NCI-H69 (cell line): ENCODE measurements around the gene ANO7.

Experiments used
- DNase-seq: peaks from one replicate; lab custom pipeline; 2025; lab: John Stamatoyannopoulos, UW

ANO7 gene, protein sequence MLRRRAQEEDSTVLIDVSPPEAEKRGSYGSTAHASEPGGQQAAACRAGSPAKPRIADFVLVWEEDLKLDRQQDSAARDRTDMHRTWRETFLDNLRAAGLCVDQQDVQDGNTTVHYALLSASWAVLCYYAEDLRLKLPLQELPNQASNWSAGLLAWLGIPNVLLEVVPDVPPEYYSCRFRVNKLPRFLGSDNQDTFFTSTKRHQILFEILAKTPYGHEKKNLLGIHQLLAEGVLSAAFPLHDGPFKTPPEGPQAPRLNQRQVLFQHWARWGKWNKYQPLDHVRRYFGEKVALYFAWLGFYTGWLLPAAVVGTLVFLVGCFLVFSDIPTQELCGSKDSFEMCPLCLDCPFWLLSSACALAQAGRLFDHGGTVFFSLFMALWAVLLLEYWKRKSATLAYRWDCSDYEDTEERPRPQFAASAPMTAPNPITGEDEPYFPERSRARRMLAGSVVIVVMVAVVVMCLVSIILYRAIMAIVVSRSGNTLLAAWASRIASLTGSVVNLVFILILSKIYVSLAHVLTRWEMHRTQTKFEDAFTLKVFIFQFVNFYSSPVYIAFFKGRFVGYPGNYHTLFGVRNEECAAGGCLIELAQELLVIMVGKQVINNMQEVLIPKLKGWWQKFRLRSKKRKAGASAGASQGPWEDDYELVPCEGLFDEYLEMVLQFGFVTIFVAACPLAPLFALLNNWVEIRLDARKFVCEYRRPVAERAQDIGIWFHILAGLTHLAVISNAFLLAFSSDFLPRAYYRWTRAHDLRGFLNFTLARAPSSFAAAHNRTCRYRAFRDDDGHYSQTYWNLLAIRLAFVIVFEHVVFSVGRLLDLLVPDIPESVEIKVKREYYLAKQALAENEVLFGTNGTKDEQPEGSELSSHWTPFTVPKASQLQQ

GRCh38 chr2:241188361-241189092 lies at the start of gene ANO7:
TSS of gene ANO7 (plus strand) at chr2:241188677. CDS start at chr2:241190064, 1,387 bp downstream.
- peak; percentile 62 for DNase-seq

DNA sequence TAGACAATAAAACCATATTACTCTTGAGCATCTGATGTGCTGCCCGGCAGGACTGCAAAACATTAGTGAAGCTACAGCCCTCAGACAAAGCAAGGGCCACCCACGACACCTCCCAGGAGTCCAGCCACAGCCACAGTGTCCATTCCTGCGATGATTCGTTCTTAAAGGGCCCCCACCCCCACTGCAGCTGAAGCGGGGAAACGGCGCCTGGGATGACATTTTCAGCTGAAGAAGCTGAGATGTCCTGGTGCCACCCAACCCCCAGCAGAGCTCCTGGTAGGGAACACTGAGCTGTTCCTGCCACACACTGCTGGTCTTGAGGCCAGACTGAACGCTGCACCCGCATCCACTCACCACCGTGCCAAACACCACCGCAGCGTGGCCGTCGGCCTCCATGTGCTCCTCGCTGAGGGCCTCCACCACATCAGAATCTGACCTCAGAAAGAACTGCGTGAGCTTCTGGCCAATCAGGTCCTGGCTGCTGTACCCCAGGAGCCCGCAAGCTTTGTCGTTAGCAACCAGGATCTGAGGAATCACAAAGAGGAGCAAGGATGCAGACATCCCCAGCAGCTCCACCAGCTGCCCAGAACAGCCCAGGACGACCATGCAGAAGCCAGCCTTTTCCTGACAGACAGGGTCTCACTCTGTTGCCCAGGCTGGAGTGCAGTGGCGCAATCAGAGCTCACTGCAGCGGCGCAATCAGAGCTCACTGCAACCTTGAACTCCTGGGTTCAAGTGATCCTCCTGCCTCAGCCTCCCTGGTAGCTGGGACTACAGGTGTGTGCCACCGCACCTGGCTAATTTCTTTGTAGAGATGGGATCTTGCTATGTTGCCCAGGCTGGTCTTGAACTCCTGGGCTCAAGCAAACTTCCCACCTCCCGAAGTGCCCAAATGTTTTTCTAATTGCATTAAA lies 48.7 kb upstream of the ANO7 start:
- DNase-seq = no peak

GRCh38 chr2:241140445-241140840 lies 48.0 kb upstream of the ANO7 start:
- no peak for DNase-seq

- DNase-seq = no peak
Measured at GRCh38 chr2:241141214-241141770, 47.2 kb upstream of the ANO7 start.

- no peak for DNase-seq
Measured at GRCh38 chr2:241142063-241142462, 46.4 kb upstream of the ANO7 start.

GRCh38 chr2:241142593-241142992 lies 45.9 kb upstream of the ANO7 start:
- no peak for DNase-seq

DNA sequence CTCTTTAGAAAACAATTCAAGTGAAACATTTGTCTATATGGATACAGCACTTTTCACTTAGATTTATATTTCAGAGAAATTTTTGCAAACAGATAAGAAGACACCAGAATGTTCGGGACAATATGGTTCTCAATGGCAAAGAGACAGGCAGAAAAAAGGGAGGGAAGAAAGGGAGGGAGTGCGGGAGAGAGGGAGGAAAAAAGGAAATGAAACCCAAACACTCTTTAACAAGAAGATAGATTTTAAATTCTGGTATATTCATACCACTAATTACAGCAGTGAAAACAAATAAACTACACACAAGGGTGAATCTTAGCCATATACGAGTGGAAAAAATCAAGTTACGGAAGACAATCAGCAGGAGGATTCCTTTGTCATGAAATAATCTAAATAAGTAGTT lies 42.2 kb upstream of the ANO7 start:
- no peak for DNase-seq

GRCh38 chr2:241147336-241147735 lies 41.1 kb upstream of the ANO7 start:
- no peak for DNase-seq

GRCh38 chr2:241148239-241148638 lies 40.2 kb upstream of the ANO7 start:
- peak; percentile 10 for DNase-seq

- DNase-seq = peak; percentile 97
Measured at GRCh38 chr2:241148891-241149674, 39.4 kb upstream of the ANO7 start, which contains the start of gene PASK. TSS of gene PASK (minus strand) at chr2:241149472. CDS start at chr2:241143032, 6,440 bp downstream.

GRCh38 chr2:241149675-241149924 lies 38.9 kb upstream of the ANO7 start:
- no peak for DNase-seq

DNA sequence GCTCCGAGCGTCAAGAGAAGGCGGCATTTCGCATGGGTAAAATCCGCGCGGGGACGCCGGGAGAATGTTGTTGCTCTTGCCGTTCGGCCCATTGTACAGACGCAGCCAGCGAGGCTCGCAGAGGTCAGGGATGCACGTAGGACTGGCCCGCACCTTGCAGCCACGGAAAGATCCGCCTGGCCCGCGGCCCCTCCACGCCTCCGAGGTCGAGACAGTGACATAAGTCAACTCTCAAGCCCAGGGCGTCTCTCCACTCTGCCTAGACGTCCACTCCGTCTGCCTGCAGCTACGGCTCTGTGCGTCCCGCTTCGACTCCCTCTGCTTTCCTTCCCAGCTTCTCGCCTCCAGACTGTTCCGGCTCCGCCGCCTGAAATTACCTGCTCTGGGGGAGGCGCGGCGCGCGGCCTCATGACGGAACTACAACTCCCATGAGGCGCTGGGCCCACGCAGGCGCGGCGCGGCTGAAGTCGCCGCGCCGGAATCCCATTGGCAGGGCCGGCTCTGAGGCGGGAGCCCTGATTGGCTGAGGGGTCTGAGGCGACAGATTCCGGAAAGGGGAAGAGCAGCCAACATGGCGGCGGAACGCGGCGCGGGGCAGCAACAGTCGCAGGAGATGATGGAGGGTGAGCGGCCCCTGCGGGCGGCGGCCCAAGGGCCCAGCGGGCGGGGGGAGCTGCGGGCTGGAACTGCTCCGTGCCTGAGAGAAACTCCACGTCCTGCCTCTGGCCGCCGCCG lies 38.4 kb upstream of the ANO7 start, which contains the start of gene PPP1R7:
Gene PPP1R7, plus strand, starts transcription at position 543 of the 735 bp plus-strand sequence. Its CDS starts 29 bp downstream, at position 572.
- DNase-seq = peak; percentile 96

GRCh38 chr2:241150660-241151530 lies 37.6 kb upstream of the ANO7 start:
- DNase-seq = peak; percentile 26

- DNase-seq = no peak
Measured at GRCh38 chr2:241151934-241152660, 36.4 kb upstream of the ANO7 start.

DNA sequence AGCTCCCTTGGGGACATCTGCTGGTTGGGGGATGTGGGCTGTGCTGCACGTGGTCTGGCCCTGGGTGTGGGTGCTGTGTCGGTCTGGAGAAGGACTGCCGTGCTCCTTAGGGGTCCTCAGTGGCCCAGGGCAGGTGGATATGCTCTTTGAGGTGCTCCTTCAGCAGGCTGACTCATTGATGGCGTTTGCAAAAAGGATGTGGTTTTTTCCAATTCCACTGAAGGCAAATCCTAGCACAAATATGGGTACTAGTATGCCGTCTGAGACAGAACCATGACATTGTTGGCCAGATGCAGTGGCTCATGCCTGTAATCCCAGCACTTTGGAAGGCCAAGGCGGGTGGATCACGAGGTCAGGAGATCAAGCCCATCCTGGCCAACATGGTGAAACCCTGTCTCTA lies 34.9 kb upstream of the ANO7 start:
- no peak for DNase-seq

- DNase-seq = no peak
Measured at GRCh38 chr2:241154915-241155314, 33.6 kb upstream of the ANO7 start.

DNA sequence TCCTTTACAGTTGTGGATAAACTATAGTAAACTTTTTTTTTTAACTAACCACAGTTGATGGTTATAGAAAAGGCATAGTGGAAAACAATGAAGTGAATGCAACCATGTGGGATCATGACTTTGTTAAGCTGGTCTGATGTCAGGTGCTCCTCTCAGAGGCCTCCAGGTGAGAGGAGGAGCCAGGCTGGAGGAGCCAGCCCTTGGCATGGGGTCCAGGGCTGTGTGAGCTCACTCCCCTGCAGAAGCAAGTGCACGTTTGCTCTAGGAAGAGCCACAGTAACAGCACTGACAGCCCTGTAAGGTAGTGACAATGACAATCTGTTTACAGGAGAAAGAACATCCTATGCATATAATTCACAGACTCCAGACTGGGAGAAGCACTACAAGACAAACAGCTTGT lies 32.5 kb upstream of the ANO7 start:
- DNase-seq = no peak

DNA sequence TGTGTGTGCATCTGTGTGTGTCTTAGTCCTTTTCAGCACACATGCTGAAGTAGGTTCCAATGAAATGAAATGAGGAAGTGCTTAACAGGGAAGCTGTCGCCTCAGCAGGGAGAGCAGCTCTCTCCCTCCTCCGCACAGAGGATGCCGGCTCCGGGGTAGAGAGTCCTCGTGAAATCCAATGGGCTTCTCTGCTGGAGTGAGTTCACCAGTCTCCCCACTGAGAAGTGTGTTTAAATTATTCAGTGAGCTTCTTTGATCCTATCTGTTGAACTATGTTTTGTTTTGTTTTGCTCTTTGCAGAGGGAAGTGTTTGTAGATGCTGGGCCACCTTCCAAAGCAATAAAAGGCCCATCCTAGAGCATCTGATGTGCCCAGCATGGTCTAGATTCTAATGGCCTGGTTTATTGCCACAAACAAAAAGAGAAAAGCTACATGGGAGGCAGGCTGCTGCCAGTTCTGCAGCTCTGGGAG lies 31.5 kb upstream of the ANO7 start:
- DNase-seq = peak; percentile 6
